GM19035 (cell line): Measurements from ENCODE around the gene RNF125.
A peak's percentile ranks its signal among the peaks of the same experiment; 100 is the strongest.
"Not testable (repeated sequence)": the region's sequence is repeated elsewhere in the genome, so short reads cannot be mapped to it uniquely, and the experiment has no call there.

ENCODE experiments used
- ATAC-seq: cut with Tn5 transposase; IDR thresholded peaks from one replicate; pipeline ENCODE4 v1.9.1; 2021; ENCODE audit not compliant: unreplicated experiment

Gene RNF125

DNA sequence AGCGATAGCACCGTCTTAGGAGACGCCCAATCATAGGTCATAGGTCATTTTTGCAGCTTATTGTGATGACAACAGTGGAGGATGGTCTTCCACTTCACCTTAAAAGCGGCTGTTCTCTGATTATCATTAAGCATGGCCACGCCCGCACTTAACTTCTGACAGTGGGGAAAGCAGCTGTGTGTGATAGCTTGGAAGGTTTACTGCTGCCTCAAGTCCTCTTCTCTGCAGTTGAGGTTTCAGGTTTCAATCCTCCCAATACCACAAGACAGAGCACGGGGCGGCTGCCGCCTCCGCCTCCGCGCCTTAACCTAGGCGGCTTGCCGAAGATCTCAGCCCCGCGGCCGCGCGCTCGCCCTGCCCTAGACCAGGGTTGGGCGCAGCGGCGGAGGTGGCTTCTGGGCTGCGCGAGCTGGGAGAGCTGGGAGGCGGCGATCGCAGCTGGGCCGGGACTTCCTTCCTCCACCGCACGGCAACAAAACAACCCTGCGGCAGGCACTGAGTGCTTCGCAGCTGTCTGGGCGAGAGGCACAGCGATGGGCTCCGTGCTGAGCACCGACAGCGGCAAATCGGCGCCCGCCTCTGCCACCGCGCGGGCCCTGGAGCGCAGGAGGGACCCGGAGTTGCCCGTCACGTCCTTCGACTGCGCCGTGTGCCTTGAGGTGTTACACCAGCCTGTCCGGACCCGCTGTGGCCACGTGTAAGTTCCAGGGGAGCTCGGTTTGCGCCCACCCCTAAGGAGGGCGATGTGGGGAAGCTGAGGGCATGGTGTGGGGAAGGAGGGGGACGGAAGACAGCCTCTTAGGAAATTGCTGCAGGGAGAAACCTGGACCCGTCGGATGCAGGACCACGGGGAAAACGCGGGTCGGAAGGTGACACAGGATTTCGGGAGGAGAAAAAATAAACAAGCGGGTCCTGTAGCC lies at the start of gene RNF125:
Gene RNF125 (plus strand): TSS at position 495 of the 920 bp plus-strand sequence. CDS start 39 bp downstream, at position 534.
- ATAC-seq: peak; percentile 89

GRCh38 chr18:31970617-31971016 lies 48.0 kb upstream of the RNF125 start:
- no peak for ATAC-seq

GRCh38 chr18:31973929-31974546 lies 44.6 kb upstream of the RNF125 start:
- no peak for ATAC-seq

- ATAC-seq: no peak
Observed at GRCh38 chr18:31976242-31976641, 42.4 kb upstream of the RNF125 start.

DNA sequence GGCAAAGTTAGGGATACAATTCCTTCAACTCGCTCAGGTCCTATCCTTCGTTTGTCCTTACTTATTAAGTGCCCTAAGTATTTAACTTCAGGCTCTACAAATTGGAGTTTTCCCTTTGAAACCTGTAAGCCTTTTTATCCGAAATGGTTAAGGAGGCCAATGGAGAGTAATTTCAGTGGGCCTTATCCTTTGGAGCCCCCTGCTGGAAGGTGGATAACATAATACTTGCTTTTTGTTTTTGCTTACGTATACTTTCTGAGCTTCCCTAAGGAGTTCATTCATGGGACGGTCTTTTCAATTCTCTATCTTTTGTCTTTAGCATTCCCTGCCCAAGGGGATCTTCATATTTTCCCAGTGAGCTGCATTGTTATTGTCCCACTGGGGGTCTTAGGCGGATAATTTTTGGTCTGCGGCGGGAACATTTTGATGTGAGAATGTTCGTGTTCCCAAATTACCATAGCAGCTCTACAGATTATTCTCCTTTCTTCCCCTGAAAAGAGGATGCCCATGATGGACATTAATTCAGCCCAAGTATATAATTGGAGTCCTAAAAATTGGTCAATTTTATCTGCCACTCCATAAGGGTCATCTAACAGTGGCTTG lies 41.3 kb upstream of the RNF125 start:
- no peak for ATAC-seq

DNA sequence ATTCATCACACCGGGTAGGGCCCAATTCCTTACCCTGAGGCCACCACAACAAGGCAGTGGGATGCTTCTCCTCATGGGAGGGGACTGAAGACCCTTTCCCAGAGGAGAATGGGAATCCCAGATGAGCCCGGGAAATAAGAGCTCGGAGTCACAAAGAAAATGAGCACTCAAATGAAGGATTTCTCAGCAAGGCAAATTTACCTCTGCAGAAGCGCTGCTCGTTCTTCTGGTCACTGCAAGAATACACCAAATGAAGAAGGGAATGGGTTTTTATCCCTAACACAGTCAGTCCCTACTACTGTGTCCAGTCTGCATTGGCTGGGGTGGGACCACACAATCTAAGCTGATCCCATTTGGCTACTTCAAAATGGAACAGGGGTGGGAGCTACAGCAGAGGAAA lies 40.0 kb upstream of the RNF125 start:
- ATAC-seq: no peak

DNA sequence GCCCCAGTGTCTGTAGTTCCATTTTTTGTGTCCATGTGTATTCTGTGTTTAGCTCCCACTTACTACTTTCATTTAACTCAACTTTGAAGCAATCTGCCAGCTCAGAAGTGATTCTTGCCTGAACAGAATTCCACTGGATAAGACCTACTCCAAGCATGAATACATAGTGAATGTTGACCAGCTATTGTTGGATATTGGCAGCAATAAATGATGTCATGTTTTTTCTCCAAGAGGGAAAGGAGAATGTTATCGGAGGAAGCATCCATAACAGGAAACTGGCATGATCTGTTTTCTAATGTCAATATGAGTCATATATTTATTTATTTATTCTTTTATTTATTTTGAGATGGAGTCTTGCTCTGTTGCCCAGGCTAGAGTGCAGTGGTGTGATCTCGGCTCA lies 38.9 kb upstream of the RNF125 start:
- no peak for ATAC-seq

- no peak for ATAC-seq
Observed at GRCh38 chr18:31980863-31981262, 37.8 kb upstream of the RNF125 start.

- no peak for ATAC-seq
Observed at GRCh38 chr18:31983020-31983419, 35.6 kb upstream of the RNF125 start.

GRCh38 chr18:31983976-31984375 lies 34.6 kb upstream of the RNF125 start:
- ATAC-seq: no peak

GRCh38 chr18:31990823-31991222 lies 27.8 kb upstream of the RNF125 start:
- ATAC-seq: peak; percentile 93

DNA sequence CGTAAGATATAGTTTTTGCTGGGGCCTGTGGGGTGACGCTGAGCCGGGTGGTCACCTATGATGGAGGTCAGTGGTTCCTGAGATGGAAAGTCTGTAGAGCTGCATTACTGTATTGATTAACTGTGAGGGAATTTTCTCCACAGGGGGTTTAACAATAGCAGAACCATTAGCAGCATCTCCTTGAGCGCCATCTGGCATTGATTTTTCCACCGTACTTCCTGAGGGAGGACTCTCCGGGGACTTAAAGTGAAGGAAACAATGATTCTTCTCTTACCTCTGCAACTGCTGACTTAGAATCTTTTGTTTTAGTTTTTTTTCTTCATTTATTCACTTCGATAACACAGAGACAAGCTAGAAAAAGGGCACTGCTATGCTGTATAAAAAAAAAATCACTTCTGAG lies 22.6 kb upstream of the RNF125 start:
- no peak for ATAC-seq

GRCh38 chr18:31998880-31999412 lies 19.7 kb upstream of the RNF125 start:
- ATAC-seq: no peak

GRCh38 chr18:32001141-32001540 lies 17.5 kb upstream of the RNF125 start:
- ATAC-seq: not testable (repeated sequence)

GRCh38 chr18:32003822-32004221 lies 14.8 kb upstream of the RNF125 start:
- ATAC-seq: not testable (repeated sequence)

- no peak for ATAC-seq
Observed at GRCh38 chr18:32010124-32010721, 8.4 kb upstream of the RNF125 start.

DNA sequence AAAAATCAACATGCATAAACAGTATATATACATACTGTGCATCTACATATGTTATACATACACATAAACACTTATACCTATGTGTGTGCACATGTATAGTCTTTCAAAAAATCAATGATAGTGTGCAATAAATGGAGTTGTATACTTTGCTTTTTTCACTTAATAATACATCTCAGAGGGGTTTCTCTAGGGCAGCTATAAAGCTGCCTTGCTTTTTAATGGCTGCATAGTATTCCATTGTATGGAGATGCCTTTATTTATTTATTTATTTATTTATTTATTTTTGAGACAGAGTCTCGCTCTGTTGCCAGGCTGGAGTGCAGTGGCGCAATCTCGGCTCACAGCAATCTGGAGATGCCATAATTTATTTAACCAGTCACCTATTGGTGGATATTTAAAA lies 7.4 kb upstream of the RNF125 start:
- ATAC-seq: no peak

DNA sequence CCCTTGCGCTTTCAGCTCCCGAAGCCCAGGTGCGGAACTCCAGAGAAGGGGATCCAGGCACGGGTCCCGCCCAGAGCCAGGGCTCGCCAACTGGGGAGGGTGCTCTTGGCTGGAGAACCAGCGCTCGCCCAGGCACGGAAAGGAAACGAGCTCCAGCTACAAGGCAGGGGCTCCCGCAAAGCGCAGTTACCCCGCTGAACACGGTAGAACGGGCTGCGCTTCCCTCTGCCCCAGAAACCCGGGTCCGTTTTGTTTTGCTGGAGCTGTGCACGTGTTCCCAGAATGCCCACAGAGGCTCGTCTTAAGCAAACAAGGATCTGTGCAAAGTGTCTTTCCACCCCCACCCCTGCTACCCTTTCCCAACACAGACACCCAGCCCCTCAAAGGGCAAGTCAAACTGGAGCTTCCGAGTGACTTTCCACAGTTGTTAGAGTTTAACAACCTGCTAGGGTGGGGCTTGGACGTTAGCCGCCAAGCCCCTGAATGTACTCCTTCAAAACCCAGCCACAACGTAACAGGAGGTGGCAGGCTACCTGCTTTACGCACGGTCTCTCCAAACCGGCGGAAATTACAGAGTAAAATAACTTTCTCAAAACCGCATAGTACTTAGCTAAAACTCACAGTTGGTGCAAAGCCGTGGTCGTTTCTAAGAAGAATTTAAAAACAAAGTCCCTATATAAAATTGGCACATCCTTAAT lies 775 bp downstream of the RNF125 start:
- ATAC-seq: no peak

DNA sequence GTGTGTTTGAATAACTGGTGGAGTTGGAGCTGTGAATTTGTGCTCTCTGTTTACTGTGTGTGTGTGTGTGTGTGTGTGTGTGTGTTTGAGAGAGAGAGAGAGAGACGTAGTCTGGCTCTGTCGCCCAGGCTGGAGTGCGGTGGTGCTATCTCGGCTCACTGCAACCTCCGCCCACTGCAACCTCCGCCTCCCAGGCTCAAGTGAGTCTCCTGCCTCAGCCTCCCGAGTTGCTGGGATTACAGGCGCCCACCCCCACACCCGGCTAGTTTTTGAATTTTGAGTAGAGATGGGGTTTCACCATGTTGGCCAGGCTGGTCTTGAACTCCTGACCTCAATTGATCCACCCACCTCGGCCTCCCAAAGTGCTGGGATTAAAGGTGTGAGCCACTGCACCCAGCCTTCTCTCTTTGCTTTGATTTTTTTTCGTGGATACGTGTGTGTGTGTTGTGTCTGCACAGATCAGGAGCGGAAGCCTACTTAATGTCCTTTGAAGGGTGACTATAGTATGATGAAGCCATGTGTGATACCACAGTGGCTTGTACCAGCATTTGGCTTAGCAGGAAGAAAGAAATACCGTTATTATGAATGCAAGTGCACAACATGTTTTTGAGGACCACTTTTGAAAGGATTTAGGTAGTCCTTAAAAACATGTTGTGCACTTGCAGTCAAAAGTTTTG lies 1.5 kb downstream of the RNF125 start:
- not testable (repeated sequence) for ATAC-seq
